Activated T-helper 1 cell treated with Interleukin-2 at 50 U/mL for 16 hours (primary cell): ENCODE data around the gene KTI12.
A peak's percentile ranks its signal among the peaks of the same experiment; 100 is the strongest.
"Not testable (repeated sequence)": the region's sequence is repeated elsewhere in the genome, so short reads cannot be mapped to it uniquely, and the experiment has no call there.

Experiments
- DNase-seq: peaks from one replicate; pipeline ENCODE4 v3.0.0-alpha.2; 2020; ENCODE audit warnings: low read depth

Gene KTI12

GRCh38 chr1:52033190-52034049 is at the start of gene KTI12:
TSS of gene KTI12 (minus strand) at chr1:52033810. CDS start at chr1:52033761, 49 bp downstream.
- peak; percentile 82 for DNase-seq

GRCh38 chr1:52080014-52080415 is 46.4 kb upstream of the KTI12 start:
- DNase-seq, result no peak

- DNase-seq, result not testable (repeated sequence)
Measured at GRCh38 chr1:52077277-52077676, 43.7 kb upstream of the KTI12 start.

GRCh38 chr1:52072291-52072690 is 38.7 kb upstream of the KTI12 start:
- DNase-seq, result no peak

- no peak for DNase-seq
Measured at GRCh38 chr1:52070704-52071103, 37.1 kb upstream of the KTI12 start.

- no peak for DNase-seq
Measured at GRCh38 chr1:52063192-52063591, 29.6 kb upstream of the KTI12 start.

- no peak for DNase-seq
Measured at GRCh38 chr1:52060822-52061221, 27.2 kb upstream of the KTI12 start.

GRCh38 chr1:52059888-52060287 is 26.3 kb upstream of the KTI12 start:
- DNase-seq, result no peak

GRCh38 chr1:52059321-52059720 is 25.7 kb upstream of the KTI12 start:
- no peak for DNase-seq

- no peak for DNase-seq
Measured at GRCh38 chr1:52057876-52058415, 24.3 kb upstream of the KTI12 start.

GRCh38 chr1:52057255-52057654 is 23.6 kb upstream of the KTI12 start:
- DNase-seq, result no peak

- no peak for DNase-seq
Measured at GRCh38 chr1:52056937-52057231, 23.3 kb upstream of the KTI12 start.

- DNase-seq, result peak; percentile 86
Measured at GRCh38 chr1:52056163-52056936, 22.7 kb upstream of the KTI12 start, which contains the start of gene BTF3L4. TSS of gene BTF3L4 (plus strand) at chr1:52056295. CDS start at chr1:52059848, 3,553 bp downstream.

- DNase-seq, result no peak
Measured at GRCh38 chr1:52055866-52056162, 22.2 kb upstream of the KTI12 start.

- DNase-seq, result peak; percentile 42
Measured at GRCh38 chr1:52055066-52055865, 21.7 kb upstream of the KTI12 start, which contains the start of gene TXNDC12. TSS of gene TXNDC12 (minus strand) at chr1:52055191. CDS start at chr1:52055096, 95 bp downstream.

- DNase-seq, result no peak
Measured at GRCh38 chr1:52054496-52055065, 21.0 kb upstream of the KTI12 start.

GRCh38 chr1:52053862-52054261 is 20.3 kb upstream of the KTI12 start:
- no peak for DNase-seq

- DNase-seq, result not testable (repeated sequence)
Measured at GRCh38 chr1:52049337-52049736, 15.7 kb upstream of the KTI12 start.

- DNase-seq, result not testable (repeated sequence)
Measured at GRCh38 chr1:52045666-52046195, 12.1 kb upstream of the KTI12 start.

GRCh38 chr1:52045236-52045635 is 11.6 kb upstream of the KTI12 start:
- DNase-seq, result no peak

- DNase-seq, result no peak
Measured at GRCh38 chr1:52041551-52042185, 8.1 kb upstream of the KTI12 start.
